GM23248 (cell line): Measurements from ENCODE around the gene BRD1.

Source experiments
- EZH2 ChIP-seq: fragments of 200-600 bp; sonication (generic); IDR thresholded peaks from 2 replicates; pipeline ENCODE4 v1.6.1; 2018; ENCODE audit warnings: antibody characterized with exemption, mild to moderate bottlenecking; ENCODE audit not compliant: insufficient read depth, poor library complexity, severe bottlenecking
- EZH2phosphoT487 ChIP-seq: fragments of 200-600 bp; sonication (generic); IDR thresholded peaks from 2 replicates; pipeline ENCODE4 v1.6.1; 2018; ENCODE audit warnings: antibody characterized with exemption, moderate library complexity, mild to moderate bottlenecking, low read depth; ENCODE audit not compliant: insufficient read depth

- TF ChIP-seq EZH2 (no peak), EZH2phosphoT487 (no peak)
These were observed 64.5 kb downstream of the BRD1 start for GRCh38 chr22:49763138-49763537.
